ENCODE results near the gene LPIN2.
A peak's percentile ranks its signal among the peaks of the same experiment; 100 is the strongest.
"Not testable (repeated sequence)": the region's sequence is repeated elsewhere in the genome, so short reads cannot be mapped to it uniquely, and the experiment has no call there.

LPIN2 gene

GRCh38 chr18:3044931-3045698 is 32.2 kb upstream of the LPIN2 start:
- DNase-seq (ENCODE audit: low read depth in 2 of 2) = no peak

- DNase-seq (ENCODE audit: low read depth in 2 of 2) = no peak
Observed at GRCh38 chr18:3042379-3042778, 29.4 kb upstream of the LPIN2 start.

- DNase-seq (ENCODE audit: low read depth in 2 of 2) = no peak
Observed at GRCh38 chr18:3041843-3042242, 28.9 kb upstream of the LPIN2 start.

GRCh38 chr18:3040881-3041280 is 27.9 kb upstream of the LPIN2 start:
- no peak for DNase-seq (ENCODE audit: low read depth in 2 of 2)

- DNase-seq (ENCODE audit: low read depth in 2 of 2) = no peak
Observed at GRCh38 chr18:3040173-3040572, 27.2 kb upstream of the LPIN2 start.

- no peak for DNase-seq (ENCODE audit: low read depth in 2 of 2)
Observed at GRCh38 chr18:3037423-3037915, 24.5 kb upstream of the LPIN2 start.

- DNase-seq (ENCODE audit: low read depth in 2 of 2) = no peak
Observed at GRCh38 chr18:3036108-3036507, 23.2 kb upstream of the LPIN2 start.

- no peak for DNase-seq (ENCODE audit: low read depth in 2 of 2)
Observed at GRCh38 chr18:3035635-3036034, 22.7 kb upstream of the LPIN2 start.

GRCh38 chr18:3032721-3033120 is 19.8 kb upstream of the LPIN2 start:
- DNase-seq (ENCODE audit: low read depth in 2 of 2) = no peak

GRCh38 chr18:3029215-3029952 is 16.4 kb upstream of the LPIN2 start:
- no peak for DNase-seq (ENCODE audit: low read depth in 2 of 2)

- not testable (repeated sequence) for DNase-seq (ENCODE audit: low read depth in 2 of 2)
Observed at GRCh38 chr18:3028115-3028514, 15.2 kb upstream of the LPIN2 start.

- DNase-seq (ENCODE audit: low read depth in 2 of 2) = no peak
Observed at GRCh38 chr18:3027370-3027891, 14.5 kb upstream of the LPIN2 start.

GRCh38 chr18:3025544-3025943 is 12.6 kb upstream of the LPIN2 start:
- no peak for DNase-seq (ENCODE audit: low read depth in 2 of 2)

GRCh38 chr18:3023603-3024002 is 10.7 kb upstream of the LPIN2 start:
- DNase-seq (ENCODE audit: low read depth in 2 of 2) = not testable (repeated sequence)

GRCh38 chr18:3016585-3017297 is 3.8 kb upstream of the LPIN2 start:
- DNase-seq (ENCODE audit: low read depth in 2 of 2) = no peak

GRCh38 chr18:3015851-3016250 is 2.9 kb upstream of the LPIN2 start:
- no peak for DNase-seq (ENCODE audit: low read depth in 2 of 2)

- DNase-seq (ENCODE audit: low read depth in 2 of 2) = no peak
Observed at GRCh38 chr18:3015204-3015592, 2.3 kb upstream of the LPIN2 start.

GRCh38 chr18:3014503-3015203 is 1.7 kb upstream of the LPIN2 start:
- no peak for DNase-seq (ENCODE audit: low read depth in 2 of 2)

GRCh38 chr18:3012136-3013023 is 564 bp downstream of the LPIN2 start:
- DNase-seq (ENCODE audit: low read depth in 2 of 2) = peak; percentile 24 to 31

- DNase-seq (ENCODE audit: low read depth in 2 of 2) = no peak
Observed at GRCh38 chr18:3010086-3010485, 2.9 kb downstream of the LPIN2 start.

GRCh38 chr18:3008541-3008940 is 4.4 kb downstream of the LPIN2 start:
- no peak for DNase-seq (ENCODE audit: low read depth in 2 of 2)
